NCI-H128 (cell line): Measurements from ENCODE around the gene RAB37.

Source experiments
- DNase-seq: peaks from one replicate; lab custom pipeline; 2025; ENCODE audit not compliant: unreplicated experiment; lab: John Stamatoyannopoulos, UW

The RAB37 gene

GRCh38 chr17:74744714-74745547 lies 7.9 kb downstream of the RAB37 start:
- DNase-seq, result no peak

GRCh38 chr17:74745548-74746177 lies 8.6 kb downstream of the RAB37 start:
- no peak for DNase-seq

GRCh38 chr17:74746376-74746775 lies 9.3 kb downstream of the RAB37 start:
- DNase-seq, result no peak

DNA sequence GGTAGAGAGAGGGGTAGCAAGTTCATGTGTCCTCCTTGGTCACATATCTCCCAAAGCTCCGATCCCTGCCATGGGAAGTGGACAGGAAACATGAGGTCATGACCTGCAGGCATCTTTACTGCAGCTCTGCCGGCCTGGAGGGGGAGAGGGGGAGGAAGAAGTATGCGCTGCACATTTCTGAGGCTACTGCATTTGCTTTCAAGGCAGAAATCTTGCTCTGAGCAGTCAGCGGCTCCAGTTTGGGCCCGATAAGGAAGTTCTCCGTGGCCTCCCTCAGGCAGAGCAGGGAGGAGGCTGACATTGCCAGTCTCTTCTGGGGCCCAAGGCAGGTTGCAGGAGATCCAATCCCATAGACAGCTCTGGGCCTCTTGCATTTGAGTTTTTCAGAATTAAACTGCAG lies 9.9 kb downstream of the RAB37 start:
- DNase-seq, result no peak

- no peak for DNase-seq
These were observed 11.1 kb downstream of the RAB37 start for GRCh38 chr17:74748279-74748528.

- DNase-seq, result peak; percentile 74
These were observed 11.6 kb downstream of the RAB37 start, which contains the start of gene NHERF1 for GRCh38 chr17:74748529-74749278. Gene NHERF1 (plus strand): TSS chr17:74748628. CDS start chr17:74748847, 219 bp downstream.

DNA sequence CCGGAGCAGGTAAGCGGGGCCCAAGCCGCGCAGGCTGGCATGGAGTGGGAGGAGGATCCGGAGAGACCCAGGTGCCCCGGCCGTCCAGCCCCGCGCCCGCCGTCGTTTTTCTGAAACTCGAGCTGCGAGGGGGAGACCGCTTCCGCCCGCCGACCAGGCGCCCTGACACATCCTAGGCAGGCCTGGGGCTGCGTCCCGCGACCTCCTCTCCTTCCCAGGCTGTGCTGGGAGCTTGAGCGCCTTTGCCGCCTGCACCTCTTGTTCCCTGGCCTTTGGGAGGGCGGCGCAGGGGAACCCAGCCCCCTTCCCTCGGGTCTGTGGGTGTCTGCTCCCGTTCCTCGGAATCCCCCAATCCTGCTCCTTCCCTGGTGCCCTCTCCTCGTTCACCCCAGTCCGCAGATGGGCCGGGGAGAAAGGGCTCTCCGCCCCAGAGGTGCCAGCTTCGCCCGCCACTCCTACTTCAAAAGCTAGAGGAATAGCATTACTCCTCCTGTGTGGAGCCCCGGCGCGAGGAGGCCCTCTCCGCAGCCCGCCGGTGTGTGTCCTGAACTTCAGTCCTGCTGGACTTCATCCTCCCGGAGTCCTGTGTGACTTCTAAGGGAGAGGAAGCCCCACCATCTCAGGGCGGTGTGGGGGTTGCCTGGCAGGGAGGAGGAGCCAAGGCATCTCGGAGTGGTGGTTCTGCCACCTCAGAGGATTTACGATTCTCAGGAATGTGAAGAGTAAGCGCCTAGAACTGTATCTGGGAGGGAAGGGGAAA lies 12.4 kb downstream of the RAB37 start:
- DNase-seq, result no peak

DNA sequence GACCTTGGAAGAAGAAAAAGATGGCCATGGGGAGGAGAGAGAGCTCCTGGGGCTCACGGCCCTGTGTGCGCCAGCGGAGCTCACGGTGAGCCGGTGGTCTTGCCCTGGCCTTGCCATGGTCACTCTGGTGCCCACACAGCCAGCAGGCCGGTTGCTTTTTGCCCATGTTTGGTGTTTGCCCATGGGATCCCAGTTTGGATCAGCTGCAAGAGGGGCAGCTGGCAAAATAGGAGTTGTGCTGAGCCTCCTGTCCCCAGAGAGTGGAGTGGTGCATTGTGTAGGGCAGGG lies 12.9 kb downstream of the RAB37 start:
- DNase-seq, result no peak

- no peak for DNase-seq
These were observed 13.4 kb downstream of the RAB37 start for GRCh38 chr17:74750327-74751069.

DNA sequence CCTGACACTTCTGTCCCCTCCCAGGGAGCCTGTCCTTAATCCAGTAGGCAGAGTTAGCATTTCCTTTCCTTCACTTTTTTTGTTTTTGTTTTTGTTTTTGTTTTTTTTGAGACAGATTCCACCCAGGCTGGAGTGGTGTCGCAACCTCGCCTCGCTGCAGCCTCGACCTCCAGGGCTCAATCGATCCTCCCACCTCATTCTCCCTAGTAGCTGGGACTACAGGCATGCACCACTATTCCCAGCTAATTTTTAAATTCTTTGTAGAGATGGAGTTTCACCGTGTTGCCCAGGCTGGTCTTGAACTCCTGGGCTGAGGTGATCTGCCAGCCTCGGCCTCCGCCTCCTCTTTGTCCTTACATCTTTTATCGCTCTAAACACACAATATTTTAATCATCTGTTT lies 15.4 kb downstream of the RAB37 start:
- DNase-seq, result no peak

GRCh38 chr17:74752822-74753401 lies 15.9 kb downstream of the RAB37 start:
- DNase-seq, result no peak

GRCh38 chr17:74754832-74755231 lies 17.8 kb downstream of the RAB37 start:
- DNase-seq, result no peak

- DNase-seq, result no peak
These were observed 18.5 kb downstream of the RAB37 start for GRCh38 chr17:74755533-74755932.

DNA sequence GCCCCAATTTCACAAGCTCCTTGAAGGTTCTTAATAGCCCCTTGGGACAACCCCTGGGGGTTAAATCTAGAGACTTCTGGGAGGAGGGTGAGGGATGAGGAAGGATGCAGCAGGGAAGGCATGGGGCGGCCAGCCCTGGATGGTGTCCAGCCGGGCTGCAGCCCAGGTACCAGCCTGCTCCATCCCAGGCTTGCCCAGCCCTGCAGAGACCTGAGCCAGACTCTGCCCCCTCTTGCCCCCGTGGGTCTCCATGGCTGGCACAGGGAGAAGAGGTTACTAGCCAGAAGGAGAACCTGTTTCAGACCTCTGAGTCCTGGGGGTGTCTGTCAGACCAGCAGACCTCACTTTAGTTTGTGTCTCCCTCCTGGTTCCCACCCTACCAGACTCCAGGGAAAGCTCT lies 19.8 kb downstream of the RAB37 start:
- no peak for DNase-seq

DNA sequence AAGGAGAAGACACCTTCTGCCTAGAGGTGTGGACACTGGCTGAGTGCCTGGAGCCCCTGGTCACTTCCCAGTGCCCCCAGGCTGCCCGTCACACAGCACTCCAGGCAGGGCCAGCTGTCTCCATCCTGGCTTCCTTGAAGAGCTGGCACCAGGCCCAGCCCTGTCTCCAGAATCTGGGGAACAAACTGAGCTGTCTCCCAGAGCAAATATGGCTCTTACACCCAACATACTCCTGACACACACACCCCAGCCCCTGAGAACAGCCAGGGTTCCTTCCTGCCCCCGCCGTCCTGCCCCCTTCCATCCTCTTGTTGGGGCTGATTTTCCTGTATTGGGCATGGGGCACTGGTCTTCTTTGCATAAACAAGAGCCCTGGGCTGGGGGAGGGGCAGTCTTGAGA lies 20.4 kb downstream of the RAB37 start:
- DNase-seq, result no peak

- DNase-seq, result no peak
These were observed 21.1 kb downstream of the RAB37 start for GRCh38 chr17:74757931-74758847.

- no peak for DNase-seq
These were observed 21.8 kb downstream of the RAB37 start for GRCh38 chr17:74758848-74759168.

- no peak for DNase-seq
These were observed 22.3 kb downstream of the RAB37 start for GRCh38 chr17:74759243-74759801.

- no peak for DNase-seq
These were observed 22.9 kb downstream of the RAB37 start for GRCh38 chr17:74759941-74760340.
